GM12878 (cell line): ENCODE data around the gene ICE2. TPM values are rescaled to one million over a fixed set of nuclear protein-coding genes. Genes with fewer than 3 reads are reported as not detected.

ENCODE experiments used
- ATAC-seq: fragments of 200-7000 bp; cut with Tn5 transposase; 3 replicates; pipeline ENCODE4 v1.9.1; 2020; ENCODE audit warnings: mild to moderate bottlenecking, moderate library complexity
- BruUV-seq: library from RNA; stranded (reverse); fragments of 400-500 nt; replicated peaks from 2 replicates; lab custom pipeline; 2021; lab: Mats Ljungman, UMichigan
- CTCF ChIA-PET: fragments of 300-600 bp; sonication (Branson Sonifier 250); formaldehyde crosslinking; extraction: SDS; loops from one replicate; lab custom pipeline; 2021; ENCODE audit warnings: inconsistent platforms; lab: Yijun Ruan, JAX
- POLR2A ChIA-PET: fragments of 350-600 bp; formaldehyde crosslinking; extraction: SDS; loops from one replicate; lab custom pipeline; 2021; ENCODE audit warnings: inconsistent platforms; lab: Charles Lee
- RAD21 ChIA-PET: fragments of 300-600 bp; sonication (Branson Sonifier 250); formaldehyde crosslinking; loops from one replicate; lab custom pipeline; 2023; ENCODE audit warnings: antibody characterized with exemption; ENCODE audit not compliant: unreplicated experiment; lab: Charles Lee
- SMC1A ChIA-PET: fragments of 300-600 bp; sonication (Branson Sonifier 250); formaldehyde crosslinking; loops from one replicate; lab custom pipeline; 2023; ENCODE audit not compliant: unreplicated experiment, uncharacterized antibody; lab: Charles Lee
- DNase-seq: peaks from one replicate; pipeline ENCODE4 v3.0.0-alpha.2; 2011; ENCODE audit warnings: low read depth, low spot score
- FAIRE-seq: peaks from 3 replicates; lab custom pipeline; 2011; peaks lifted over from hg19 to GRCh38; lab: Jason Lieb, UNC
- H2AFZ ChIP-seq: 2 replicates; pipeline ENCODE4 v1.6.0; 2011; ENCODE audit warnings: low read depth, low read length, control low read depth; ENCODE audit not compliant: control insufficient read depth
- H3K27ac ChIP-seq: 2 replicates; pipeline ENCODE4 v1.5.1; 2011; ENCODE audit warnings: control low read depth; ENCODE audit not compliant: control insufficient read depth, insufficient read depth
- H3K27me3 ChIP-seq, 2 experiments: replicated peaks in 1 of 2; 2 replicates each; pipeline versions ENCODE4 v1.6.0 to v1.6.1; 2011; ENCODE audit warnings: low read length in 1 of 2; ENCODE audit not compliant: control insufficient read depth in 2 of 2, insufficient read depth in 2 of 2
- H3K36me3 ChIP-seq, 2 experiments: 2 replicates each; pipeline ENCODE4 v1.5.1; 2011; ENCODE audit warnings: low read length in 1 of 2; ENCODE audit not compliant: control insufficient read depth in 2 of 2, insufficient read depth in 2 of 2
- H3K4me1 ChIP-seq: 2 replicates; pipeline ENCODE4 v1.6.1; 2011; ENCODE audit warnings: mild to moderate bottlenecking, low read length, moderate library complexity, mixed read lengths; ENCODE audit not compliant: control insufficient read depth, insufficient read depth
- H3K4me2 ChIP-seq: 2 replicates; pipeline ENCODE4 v1.6.0; 2011; ENCODE audit warnings: control low read depth; ENCODE audit not compliant: control insufficient read depth, insufficient read depth
- H3K4me3 ChIP-seq: fragments of 200-600 bp; sonication (generic); 2 replicates; pipeline ENCODE4 v1.5.1; 2016
- H3K79me2 ChIP-seq: 2 replicates; pipeline ENCODE4 v1.6.0; 2011; ENCODE audit warnings: low read length; ENCODE audit not compliant: control insufficient read depth, insufficient read depth
- H3K9ac ChIP-seq: 2 replicates; pipeline ENCODE4 v1.8.0; 2011; ENCODE audit warnings: low read length, control low read depth, mixed read lengths; ENCODE audit not compliant: control insufficient read depth, insufficient read depth
- H3K9me3 ChIP-seq: replicated peaks from 3 replicates; pipeline ENCODE4 v1.5.1; 2011; ENCODE audit warnings: mild to moderate bottlenecking, low read length; ENCODE audit not compliant: control insufficient read depth, insufficient read depth
- H4K20me1 ChIP-seq: 2 replicates; pipeline ENCODE4 v1.6.0; 2011; ENCODE audit not compliant: control insufficient read depth, insufficient read depth
- BMI1 ChIP-seq: fragments of 450-650 bp; IDR thresholded peaks from 2 replicates; pipeline ENCODE4 v1.6.1; 2016; ENCODE audit warnings: mild to moderate bottlenecking, moderate library complexity, borderline replicate concordance
- BRCA1 ChIP-seq: IDR thresholded peaks from 2 replicates; pipeline ENCODE4 v1.6.1; 2011; ENCODE audit warnings: low read depth, low read length, improper control_type of control experiment
- CBX3 ChIP-seq: fragments of 200-600 bp; sonication (generic); IDR thresholded peaks from 2 replicates; pipeline ENCODE4 v1.6.1; 2016; ENCODE audit warnings: low read depth, borderline replicate concordance
- CBX5 ChIP-seq: sonication (generic); IDR thresholded peaks from 2 replicates; pipeline ENCODE4 v1.6.1; 2016; ENCODE audit warnings: low read depth, moderate library complexity, mild to moderate bottlenecking, inconsistent platforms
- FOXK2 ChIP-seq: fragments of 450-650 bp; IDR thresholded peaks from 2 replicates; pipeline ENCODE4 v1.6.1; 2017; ENCODE audit warnings: mild to moderate bottlenecking, moderate library complexity
- HDAC2 ChIP-seq: fragments of 200-600 bp; sonication (generic); IDR thresholded peaks from 2 replicates; pipeline ENCODE4 v1.6.1; 2017
- KDM1A ChIP-seq: fragments of 200-600 bp; sonication (generic); IDR thresholded peaks from 2 replicates; pipeline ENCODE4 v1.6.1; 2016; ENCODE audit warnings: borderline replicate concordance
- PAX5 ChIP-seq: IDR thresholded peaks from 2 replicates; pipeline ENCODE4 v1.6.1; 2011; ENCODE audit warnings: low read depth, low read length, borderline replicate concordance
- POLR2AphosphoS5 ChIP-seq: IDR thresholded peaks from 2 replicates; pipeline ENCODE4 v1.6.1; 2011; ENCODE audit warnings: mild to moderate bottlenecking, low read length, inconsistent platforms
- RBBP5 ChIP-seq: fragments of 200-600 bp; sonication (generic); conservative IDR thresholded peaks from 2 replicates; pipeline ENCODE4 v1.6.1; 2016
- SIN3A ChIP-seq: IDR thresholded peaks from 2 replicates; pipeline ENCODE4 v1.6.1; 2012; ENCODE audit warnings: low read depth, low read length, improper control_type of control experiment
- WGBS: methylation state at CpG from one replicate; pipeline ENCODE4 v1.1.6; 2016; ENCODE audit warnings: low lambda C conversion rate; ENCODE audit not compliant: insufficient replicate concordance, insufficient coverage; ENCODE audit errors: missing lambda C conversion rate; 5-methylcytosine and 5-hydroxymethylcytosine counted together
- in situ Hi-C: fragments of 300-500 bp; cut with MboI; formaldehyde crosslinking; loops from 9 replicates; pipeline ENCODE4 v1.14.3; 2018; ENCODE audit warnings: mixed read lengths
- intact Hi-C: fragments of 100-400 bp; cut with micrococcal nuclease; formaldehyde crosslinking; loops from one replicate; pipeline ENCODE4 v1.14.2; 2022; ENCODE audit not compliant: unreplicated experiment
- polyA plus RNA-seq, 11 experiments: library from polyadenylated mRNA; depleted of rRNA in 4 of 11; unstranded in 6 of 11; stranded (reverse) in 5 of 11; fragments of >200 nt; fragmentation: Nextera tagmentation in 4 of 11; fragmentation: Illumina TruSeq in 1 of 11; extraction: Ambion mirVana in 4 of 11; extraction: Trizol in 1 of 11; gene quantifications; 1 replicate in 1 of 11; 2 replicates in 10 of 11; pipeline versions ENCODE4 v1.2.1 to v1.2.3, GENCODE V29; 2011 to 2016; ENCODE audit warnings: inconsistent platforms in 2 of 11, missing spikeins in 2 of 11, low read depth in 1 of 11
- total RNA-seq, 4 experiments: library from RNA; depleted of rRNA in 3 of 4; stranded (reverse); fragments of >200 nt in 3 of 4; fragmentation: Illumina TruSeq in 1 of 4; extraction: Trizol in 1 of 4; gene quantifications; 2 replicates each; pipeline versions ENCODE4 v1.2.1 to v1.2.3, GENCODE V29; 2013 to 2021
- TF ChIP-seq, protein P1 (sequence below): IDR thresholded peaks from 2 replicates; pipeline ENCODE4 v1.6.1; 2012; ENCODE audit warnings: low read length, inconsistent platforms
- TF ChIP-seq, protein P2 (sequence below): fragments of 450-650 bp; IDR thresholded peaks from 2 replicates; pipeline ENCODE4 v1.6.1; 2017; ENCODE audit warnings: mild to moderate bottlenecking, low read depth, inconsistent platforms; ENCODE audit not compliant: poor library complexity, severe bottlenecking

Gene ICE2
- total and polyA plus RNA-seq, 10 of the 15 experiments (the other 5 are each of a cell fraction or from before 2014, with no cell fraction given) = 14.2 to 62.0 (median 44.9) TPM

DNA sequence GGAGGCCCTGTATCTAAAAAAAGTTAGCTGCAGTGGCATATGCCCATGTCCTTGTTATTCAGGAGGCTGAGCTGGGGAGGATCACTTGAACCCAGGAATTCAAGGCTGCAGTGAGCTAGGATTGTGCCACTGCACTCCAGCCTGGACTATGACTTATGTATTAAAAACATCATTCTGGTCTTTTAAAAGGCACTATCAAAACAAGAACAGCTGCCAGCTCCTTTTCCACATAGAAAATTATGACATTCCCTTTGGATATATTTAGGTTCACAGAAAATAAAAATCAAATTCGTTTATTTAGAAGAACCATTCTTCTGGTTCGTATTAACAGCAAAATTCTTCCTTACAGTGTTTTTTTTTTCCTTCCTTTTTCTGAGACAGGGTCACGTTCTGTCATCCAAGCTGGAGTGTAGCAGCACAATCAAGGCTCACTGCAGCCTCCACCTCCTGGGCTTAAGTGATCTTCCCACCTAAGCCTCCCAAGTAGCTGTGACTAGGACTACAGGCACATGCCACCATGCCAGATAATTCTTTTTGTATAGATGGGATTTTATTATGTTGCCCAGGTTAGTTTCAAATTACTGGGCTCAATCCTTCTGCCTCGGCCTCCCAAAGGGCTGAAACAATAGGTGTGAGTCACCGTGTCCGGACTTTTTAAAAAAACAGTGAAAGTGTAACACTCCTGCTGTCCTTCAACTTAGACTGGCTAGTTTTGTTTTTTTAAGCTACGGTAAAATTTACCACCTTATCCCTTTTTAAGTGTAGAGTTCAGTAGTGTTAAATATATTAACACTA, 13.9 kb downstream of the ICE2 start:
- RAD21 ChIA-PET = interaction anchor here (0.7 kb wide), 2 partner anchors 10 to 88 kb away, joined by 3 read pairs; no protein-coding TSS in a partner anchor

DNA sequence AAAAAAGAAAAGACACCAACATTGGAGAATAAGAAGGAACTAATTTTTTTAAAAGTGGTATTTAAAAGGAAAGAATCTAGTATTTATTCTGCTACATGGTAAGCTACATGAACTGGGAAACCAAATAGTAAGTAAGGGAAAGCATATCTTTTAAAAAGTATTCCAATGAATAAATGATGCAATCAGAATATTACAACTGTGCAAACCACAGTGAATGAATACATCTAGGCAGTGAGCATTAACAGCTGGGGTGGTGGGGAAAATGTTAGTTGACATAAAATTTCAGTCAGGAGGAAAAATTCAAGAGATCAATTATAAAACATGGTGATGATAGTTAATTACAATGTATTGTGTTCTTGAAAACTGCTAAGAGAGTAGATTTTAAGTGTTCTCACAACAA, 16.9 kb downstream of the ICE2 start:
- ChIA-PET CTCF (no interaction called here), RAD21 (no interaction called here), POLR2A (no interaction called here), SMC1A (no interaction called here)
- no peak for ATAC-seq
- BruUV-seq = no TSS peak
- Histone ChIP-seq H3K9ac (no peak overlapping the region), H3K4me3 (no peak overlapping the region), H3K27ac (no peak overlapping the region), H3K4me1 (no peaks in the 10 kb centered on the region), H4K20me1 (no peaks in the 10 kb centered on the region), H2AFZ (no peak overlapping the region), H3K27me3 (no peaks in the 10 kb centered on the region), H3K4me2 (no peak overlapping the region), H3K79me2 (no peaks in the 10 kb centered on the region), H3K9me3 (no peaks in the 10 kb centered on the region), H3K36me3 (peaks cover 0 to 9% of the 10 kb centered on the region in 2 experiments; a peak in 3 of 4 replicates)
- no peak for DNase-seq
- intact Hi-C loops = no loop called here
- no peak for TF ChIP-seq CBX3
- TF ChIP-seq FOXK2 = no peak
- TF ChIP-seq, protein P1, sequence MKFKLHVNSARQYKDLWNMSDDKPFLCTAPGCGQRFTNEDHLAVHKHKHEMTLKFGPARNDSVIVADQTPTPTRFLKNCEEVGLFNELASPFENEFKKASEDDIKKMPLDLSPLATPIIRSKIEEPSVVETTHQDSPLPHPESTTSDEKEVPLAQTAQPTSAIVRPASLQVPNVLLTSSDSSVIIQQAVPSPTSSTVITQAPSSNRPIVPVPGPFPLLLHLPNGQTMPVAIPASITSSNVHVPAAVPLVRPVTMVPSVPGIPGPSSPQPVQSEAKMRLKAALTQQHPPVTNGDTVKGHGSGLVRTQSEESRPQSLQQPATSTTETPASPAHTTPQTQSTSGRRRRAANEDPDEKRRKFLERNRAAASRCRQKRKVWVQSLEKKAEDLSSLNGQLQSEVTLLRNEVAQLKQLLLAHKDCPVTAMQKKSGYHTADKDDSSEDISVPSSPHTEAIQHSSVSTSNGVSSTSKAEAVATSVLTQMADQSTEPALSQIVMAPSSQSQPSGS = no peak
- TF ChIP-seq, protein P2, sequence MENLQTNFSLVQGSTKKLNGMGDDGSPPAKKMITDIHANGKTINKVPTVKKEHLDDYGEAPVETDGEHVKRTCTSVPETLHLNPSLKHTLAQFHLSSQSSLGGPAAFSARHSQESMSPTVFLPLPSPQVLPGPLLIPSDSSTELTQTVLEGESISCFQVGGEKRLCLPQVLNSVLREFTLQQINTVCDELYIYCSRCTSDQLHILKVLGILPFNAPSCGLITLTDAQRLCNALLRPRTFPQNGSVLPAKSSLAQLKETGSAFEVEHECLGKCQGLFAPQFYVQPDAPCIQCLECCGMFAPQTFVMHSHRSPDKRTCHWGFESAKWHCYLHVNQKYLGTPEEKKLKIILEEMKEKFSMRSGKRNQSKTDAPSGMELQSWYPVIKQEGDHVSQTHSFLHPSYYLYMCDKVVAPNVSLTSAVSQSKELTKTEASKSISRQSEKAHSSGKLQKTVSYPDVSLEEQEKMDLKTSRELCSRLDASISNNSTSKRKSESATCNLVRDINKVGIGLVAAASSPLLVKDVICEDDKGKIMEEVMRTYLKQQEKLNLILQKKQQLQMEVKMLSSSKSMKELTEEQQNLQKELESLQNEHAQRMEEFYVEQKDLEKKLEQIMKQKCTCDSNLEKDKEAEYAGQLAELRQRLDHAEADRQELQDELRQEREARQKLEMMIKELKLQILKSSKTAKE = no peak
- no peak for TF ChIP-seq KDM1A
- no peak for TF ChIP-seq POLR2AphosphoS5
- no peak for TF ChIP-seq PAX5
- no peak for TF ChIP-seq BMI1
- in situ Hi-C loops = no loop called here
- FAIRE-seq = no peak

More for the DNA sequence above, 13.9 kb downstream of the ICE2 start:
- intact Hi-C loops = no loop called here
- no peak overlapping the region for H3K9ac ChIP-seq
- peaks cover 0 to 15% of the 10 kb centered on the region in 2 experiments; a peak in 3 of 4 replicates for H3K36me3 ChIP-seq
- WGBS = 86% methylated on average over 7 of the region's 7 CpGs
- DNase-seq = no peak
- TF ChIP-seq SIN3A (no peak), BRCA1 (no peak), CBX5 (no peak), RBBP5 (no peak), HDAC2 (no peak)
- H3K4me1 ChIP-seq = no peaks in the 10 kb centered on the region
- H3K27ac ChIP-seq = no peak overlapping the region
- no peak overlapping the region for H2AFZ ChIP-seq
- no peaks in the 10 kb centered on the region for H4K20me1 ChIP-seq
- H3K9me3 ChIP-seq = no peaks in the 10 kb centered on the region; the same call in 2 of the 3 replicates
- no peak for FAIRE-seq
- no peak overlapping the region for H3K4me3 ChIP-seq
- ChIA-PET SMC1A (interaction anchor here (0.6 to 1.5 kb wide), 3 partner anchors 13 to 73 kb away, joined by 3 to 4 read pairs (median 3); no protein-coding TSS in a partner anchor), CTCF (interaction anchor here (0.7 to 1.8 kb wide), 3 partner anchors 16 to 104 kb away, joined by 3 to 5 read pairs (median 3); no protein-coding TSS in a partner anchor), POLR2A (interaction anchor here (0.5 to 0.8 kb wide), 2 partner anchors 13 to 33 kb away, joined by 5 to 7 read pairs; no protein-coding TSS in a partner anchor)
- H3K79me2 ChIP-seq = peaks cover 2% of the 10 kb centered on the region
- H3K27me3 ChIP-seq = no peaks in the 10 kb centered on the region
- no TSS peak for BruUV-seq
- no peak overlapping the region for H3K4me2 ChIP-seq
- no peak for ATAC-seq
- in situ Hi-C loops = no loop called here
